ENCODE data around the gene LRRC14B. TPM values are rescaled to one million over a fixed set of nuclear protein-coding genes. Genes with fewer than 3 reads are reported as not detected.
"Not testable (repeated sequence)": the region's sequence is repeated elsewhere in the genome, so short reads cannot be mapped to it uniquely, and the experiment has no call there.

LRRC14B gene
- total and polyA plus RNA-seq, 9 donors, result 17.2 to 40.9 (median 27.4) TPM

GRCh38 chr5:159448-160172 is 31.7 kb upstream of the LRRC14B start:
- Histone ChIP-seq H3K36me3 (ENCODE audit: control insufficient read depth, insufficient read depth, low read length) (no peaks in the 10 kb centered on the region), H3K4me3 (ENCODE audit: low read length) (no peak overlapping the region), H3K4me1 (ENCODE audit: control insufficient read depth, insufficient read depth, low read length) (peaks cover 3% of the 10 kb centered on the region), H3K27me3 (ENCODE audit: control insufficient read depth, insufficient read depth, low read length) (no peaks in the 10 kb centered on the region), H3K27ac (ENCODE audit: low read length) (no peak overlapping the region), H3K9me3 (replicated peaks; ENCODE audit: control insufficient read depth, low read depth, low read length) (no peaks in the 10 kb centered on the region)
- no peak for DNase-seq
- 65% methylated on average over 15 of the region's 19 CpGs for WGBS (ENCODE audit: insufficient coverage)

GRCh38 chr5:160173-160510 is 31.2 kb upstream of the LRRC14B start:
- no peaks in the 10 kb centered on the region for H3K4me1 ChIP-seq (ENCODE audit: control insufficient read depth, insufficient read depth, low read length)
- no peaks in the 10 kb centered on the region for H3K9me3 ChIP-seq (replicated peaks; ENCODE audit: control insufficient read depth, low read depth, low read length)
- H3K27ac ChIP-seq (ENCODE audit: low read length), result no peak overlapping the region
- no peaks in the 10 kb centered on the region for H3K27me3 ChIP-seq (ENCODE audit: control insufficient read depth, insufficient read depth, low read length)
- no peak for DNase-seq
- 72% methylated on average over 9 of the region's 14 CpGs for WGBS (ENCODE audit: insufficient coverage)
- no peaks in the 10 kb centered on the region for H3K36me3 ChIP-seq (ENCODE audit: control insufficient read depth, insufficient read depth, low read length)
- H3K4me3 ChIP-seq (ENCODE audit: low read length), result no peak overlapping the region

GRCh38 chr5:160921-161802 is 30.1 kb upstream of the LRRC14B start:
- Histone ChIP-seq H3K4me1 (ENCODE audit: control insufficient read depth, insufficient read depth, low read length) (no peaks in the 10 kb centered on the region), H3K9me3 (replicated peaks; ENCODE audit: control insufficient read depth, low read depth, low read length) (no peaks in the 10 kb centered on the region), H3K4me3 (ENCODE audit: low read length) (no peak overlapping the region), H3K27ac (ENCODE audit: low read length) (no peak overlapping the region), H3K27me3 (ENCODE audit: control insufficient read depth, insufficient read depth, low read length) (no peaks in the 10 kb centered on the region), H3K36me3 (ENCODE audit: control insufficient read depth, insufficient read depth, low read length) (no peaks in the 10 kb centered on the region)
- DNase-seq, result no peak
- 70% methylated on average over 16 of the region's 23 CpGs for WGBS (ENCODE audit: insufficient coverage)

GRCh38 chr5:161803-162110 is 29.5 kb upstream of the LRRC14B start:
- H3K27me3 ChIP-seq (ENCODE audit: control insufficient read depth, insufficient read depth, low read length), result no peaks in the 10 kb centered on the region
- WGBS (ENCODE audit: insufficient coverage), result 87% methylated on average over 17 of the region's 17 CpGs
- no peak for DNase-seq

GRCh38 chr5:162190-162564 is 29.1 kb upstream of the LRRC14B start:
- Histone ChIP-seq H3K27ac (ENCODE audit: low read length) (no peak overlapping the region), H3K4me3 (ENCODE audit: low read length) (no peak overlapping the region), H3K27me3 (ENCODE audit: control insufficient read depth, insufficient read depth, low read length) (no peaks in the 10 kb centered on the region), H3K9me3 (replicated peaks; ENCODE audit: control insufficient read depth, low read depth, low read length) (no peaks in the 10 kb centered on the region), H3K36me3 (ENCODE audit: control insufficient read depth, insufficient read depth, low read length) (no peaks in the 10 kb centered on the region), H3K4me1 (ENCODE audit: control insufficient read depth, insufficient read depth, low read length) (no peaks in the 10 kb centered on the region)
- DNase-seq, result no peak
- WGBS (ENCODE audit: insufficient coverage), result 90% methylated on average over 19 of the region's 19 CpGs

More at GRCh38 chr5:161803-162110, 29.5 kb upstream of the LRRC14B start:
- Histone ChIP-seq H3K9me3 (replicated peaks; ENCODE audit: control insufficient read depth, low read depth, low read length) (no peaks in the 10 kb centered on the region), H3K4me1 (ENCODE audit: control insufficient read depth, insufficient read depth, low read length) (no peaks in the 10 kb centered on the region), H3K27ac (ENCODE audit: low read length) (no peak overlapping the region), H3K4me3 (ENCODE audit: low read length) (no peak overlapping the region), H3K36me3 (ENCODE audit: control insufficient read depth, insufficient read depth, low read length) (no peaks in the 10 kb centered on the region)

- H3K27me3 ChIP-seq (ENCODE audit: control insufficient read depth, insufficient read depth, low read length), result no peaks in the 10 kb centered on the region
- no peaks in the 10 kb centered on the region for H3K4me1 ChIP-seq (ENCODE audit: control insufficient read depth, insufficient read depth, low read length)
- DNase-seq, result no peak
- no peak overlapping the region for H3K27ac ChIP-seq (ENCODE audit: low read length)
- no peaks in the 10 kb centered on the region for H3K36me3 ChIP-seq (ENCODE audit: control insufficient read depth, insufficient read depth, low read length)
- H3K9me3 ChIP-seq (replicated peaks; ENCODE audit: control insufficient read depth, low read depth, low read length), result no peaks in the 10 kb centered on the region
- 92% methylated on average over 22 of the region's 23 CpGs for WGBS (ENCODE audit: insufficient coverage)
- H3K4me3 ChIP-seq (ENCODE audit: low read length), result no peak overlapping the region
Observed at GRCh38 chr5:162565-163337, 28.5 kb upstream of the LRRC14B start.

GRCh38 chr5:163338-163620 is 28.0 kb upstream of the LRRC14B start:
- no peaks in the 10 kb centered on the region for H3K4me1 ChIP-seq (ENCODE audit: control insufficient read depth, insufficient read depth, low read length)
- no peaks in the 10 kb centered on the region for H3K36me3 ChIP-seq (ENCODE audit: control insufficient read depth, insufficient read depth, low read length)
- DNase-seq, result no peak
- no peaks in the 10 kb centered on the region for H3K9me3 ChIP-seq (replicated peaks; ENCODE audit: control insufficient read depth, low read depth, low read length)
- H3K4me3 ChIP-seq (ENCODE audit: low read length), result no peak overlapping the region
- WGBS (ENCODE audit: insufficient coverage), result 88% methylated on average over 5 of the region's 7 CpGs
- no peaks in the 10 kb centered on the region for H3K27me3 ChIP-seq (ENCODE audit: control insufficient read depth, insufficient read depth, low read length)
- H3K27ac ChIP-seq (ENCODE audit: low read length), result no peak overlapping the region

- Histone ChIP-seq H3K4me3 (ENCODE audit: low read length) (no peak overlapping the region), H3K27ac (ENCODE audit: low read length) (no peak overlapping the region), H3K9me3 (replicated peaks; ENCODE audit: control insufficient read depth, low read depth, low read length) (no peaks in the 10 kb centered on the region), H3K27me3 (ENCODE audit: control insufficient read depth, insufficient read depth, low read length) (no peaks in the 10 kb centered on the region), H3K4me1 (ENCODE audit: control insufficient read depth, insufficient read depth, low read length) (no peaks in the 10 kb centered on the region), H3K36me3 (ENCODE audit: control insufficient read depth, insufficient read depth, low read length) (no peaks in the 10 kb centered on the region)
- 77% methylated on average over 6 of the region's 13 CpGs for WGBS (ENCODE audit: insufficient coverage)
- DNase-seq, result no peak
Observed at GRCh38 chr5:163841-164240, 27.5 kb upstream of the LRRC14B start.

- no peaks in the 10 kb centered on the region for H3K27me3 ChIP-seq (ENCODE audit: control insufficient read depth, insufficient read depth, low read length)
Observed at GRCh38 chr5:164244-164643, 27.1 kb upstream of the LRRC14B start.

GRCh38 chr5:164783-165182 is 26.5 kb upstream of the LRRC14B start:
- H3K27ac ChIP-seq (ENCODE audit: low read length); H3K27me3 ChIP-seq (ENCODE audit: control insufficient read depth, insufficient read depth, low read length); H3K36me3 ChIP-seq (ENCODE audit: control insufficient read depth, insufficient read depth, low read length); DNase-seq; H3K9me3 ChIP-seq (replicated peaks; ENCODE audit: control insufficient read depth, low read depth, low read length); H3K4me1 ChIP-seq (ENCODE audit: control insufficient read depth, insufficient read depth, low read length); H3K4me3 ChIP-seq (ENCODE audit: low read length): not testable (repeated sequence)
- 92% methylated on average over 17 of the region's 25 CpGs for WGBS (ENCODE audit: insufficient coverage)

More at GRCh38 chr5:164244-164643, 27.1 kb upstream of the LRRC14B start:
- no peaks in the 10 kb centered on the region for H3K4me1 ChIP-seq (ENCODE audit: control insufficient read depth, insufficient read depth, low read length)
- H3K4me3 ChIP-seq (ENCODE audit: low read length), result no peak overlapping the region
- H3K9me3 ChIP-seq (replicated peaks; ENCODE audit: control insufficient read depth, low read depth, low read length), result no peaks in the 10 kb centered on the region
- H3K27ac ChIP-seq (ENCODE audit: low read length), result no peak overlapping the region
- H3K36me3 ChIP-seq (ENCODE audit: control insufficient read depth, insufficient read depth, low read length), result no peaks in the 10 kb centered on the region
- DNase-seq, result no peak
- WGBS (ENCODE audit: insufficient coverage), result 93% methylated on average over 7 of the region's 14 CpGs
